HL-60/S4 treated with phorbol 12-myristate 13-acetate at 8.2 ng/mL for 4 days and 3 days (cell line): ENCODE measurements around the gene DNAH8.

Experiments
- in situ Hi-C: fragments of 300-500 bp; cut with MboI; formaldehyde crosslinking; loops from 2 replicates; pipeline ENCODE4 v1.15.0; 2022; ENCODE audit warnings: low sequenced_read_pairs

The DNAH8 gene, protein sequence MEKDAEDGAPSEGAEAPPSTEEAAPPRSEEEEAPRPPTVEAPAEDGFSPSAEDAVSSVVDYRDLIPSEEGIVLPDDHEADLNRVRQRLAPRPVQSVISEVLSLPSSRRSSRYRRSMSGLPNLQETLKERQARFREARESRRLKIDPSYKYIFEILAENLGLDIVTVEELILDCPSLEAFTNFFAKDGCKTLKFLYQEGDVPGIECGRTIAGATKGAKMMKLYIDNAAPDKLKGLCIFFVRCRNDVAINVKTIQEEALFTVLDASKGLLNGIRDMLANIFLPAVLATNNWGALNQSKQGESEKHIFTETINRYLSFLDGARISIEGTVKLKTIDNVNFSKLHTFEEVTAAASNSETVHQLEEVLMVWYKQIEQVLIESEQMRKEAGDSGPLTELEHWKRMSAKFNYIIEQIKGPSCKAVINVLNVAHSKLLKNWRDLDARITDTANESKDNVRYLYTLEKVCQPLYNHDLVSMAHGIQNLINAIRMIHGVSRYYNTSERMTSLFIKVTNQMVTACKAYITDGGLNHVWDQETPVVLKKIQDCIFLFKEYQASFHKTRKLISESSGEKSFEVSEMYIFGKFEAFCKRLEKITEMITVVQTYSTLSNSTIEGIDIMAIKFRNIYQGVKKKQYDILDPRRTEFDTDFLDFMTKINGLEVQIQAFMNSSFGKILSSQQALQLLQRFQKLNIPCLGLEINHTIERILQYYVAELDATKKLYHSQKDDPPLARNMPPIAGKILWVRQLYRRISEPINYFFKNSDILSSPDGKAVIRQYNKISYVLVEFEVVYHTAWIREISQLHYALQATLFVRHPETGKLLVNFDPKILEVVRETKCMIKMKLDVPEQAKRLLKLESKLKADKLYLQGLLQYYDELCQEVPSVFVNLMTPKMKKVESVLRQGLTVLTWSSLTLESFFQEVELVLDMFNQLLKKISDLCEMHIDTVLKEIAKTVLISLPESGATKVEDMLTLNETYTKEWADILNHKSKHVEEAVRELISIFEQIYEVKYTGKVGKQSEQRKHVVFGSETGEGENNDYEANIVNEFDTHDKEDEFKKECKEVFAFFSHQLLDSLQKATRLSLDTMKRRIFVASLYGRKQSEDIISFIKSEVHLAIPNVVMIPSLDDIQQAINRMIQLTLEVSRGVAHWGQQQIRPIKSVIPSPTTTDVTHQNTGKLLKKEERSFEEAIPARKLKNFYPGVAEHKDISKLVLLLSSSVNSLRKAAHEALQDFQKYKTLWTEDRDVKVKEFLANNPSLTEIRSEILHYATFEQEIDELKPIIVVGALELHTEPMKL (N-terminal part only)

DNA sequence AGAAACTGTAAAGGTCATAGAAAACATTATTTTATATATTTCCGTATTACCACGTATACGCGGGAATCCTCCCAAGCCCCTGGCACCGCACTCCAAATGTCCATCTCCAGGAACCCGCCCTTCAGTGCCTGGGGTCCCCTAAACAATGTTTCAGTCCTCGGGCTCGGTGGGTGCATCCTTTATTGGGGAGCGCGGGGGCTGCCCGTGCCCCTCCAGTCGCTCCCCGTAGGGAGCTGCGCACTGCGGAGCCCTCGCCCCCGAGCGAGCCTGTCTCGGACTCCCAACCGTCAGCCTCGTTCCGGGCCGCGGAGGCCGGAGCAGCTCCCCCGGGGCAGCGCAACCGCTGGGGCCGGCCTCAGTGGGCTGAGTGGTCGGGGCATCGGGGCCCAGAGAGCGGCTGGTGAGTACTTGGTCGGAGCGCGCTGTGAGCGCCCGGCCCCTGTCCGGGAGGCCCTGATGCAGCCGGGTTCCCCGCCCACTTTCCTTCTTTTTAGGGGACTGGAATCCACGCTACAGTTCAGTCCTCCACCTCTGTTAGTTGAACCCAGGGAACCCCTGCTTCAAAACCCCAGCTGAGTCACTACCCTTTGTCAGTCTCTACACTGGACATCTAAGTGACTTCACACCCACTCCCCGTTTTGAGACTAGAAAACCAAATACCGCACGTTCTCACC lies at the start of gene DNAH8:
DNAH8 (plus strand) TSS at position 296 of the 674 bp plus-strand sequence. CDS start 7,499 bp downstream, outside the sequence.
- in situ Hi-C loops: no loop called here

DNA sequence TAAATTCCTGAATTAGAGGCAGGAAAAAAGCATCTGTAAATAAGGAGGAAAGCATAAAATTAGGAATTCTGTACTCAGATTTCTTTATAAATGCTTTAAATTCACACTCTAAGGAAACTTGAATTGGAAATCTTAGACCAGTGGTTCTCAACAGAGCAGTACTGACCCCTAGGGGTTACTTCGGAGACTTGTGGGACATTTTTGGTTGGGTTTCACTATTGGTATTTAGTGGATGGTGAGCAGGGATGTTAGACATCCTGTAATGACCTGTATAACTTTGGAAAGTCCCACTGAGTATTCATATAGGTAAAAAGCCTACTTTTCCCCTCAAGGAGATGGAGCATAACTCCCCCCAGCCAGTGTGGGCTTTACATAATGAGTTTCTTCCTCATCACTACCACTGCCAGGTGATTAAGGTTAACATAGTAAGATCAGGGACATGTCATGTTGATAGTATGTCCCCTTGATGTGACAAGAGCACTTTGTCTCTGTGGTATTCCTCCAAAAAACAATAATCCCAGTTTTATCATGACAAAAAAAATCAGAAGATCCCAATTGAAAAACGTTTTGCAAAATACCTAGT lies 43.1 kb upstream of the DNAH8 start:
- in situ Hi-C loops: no loop called here

DNA sequence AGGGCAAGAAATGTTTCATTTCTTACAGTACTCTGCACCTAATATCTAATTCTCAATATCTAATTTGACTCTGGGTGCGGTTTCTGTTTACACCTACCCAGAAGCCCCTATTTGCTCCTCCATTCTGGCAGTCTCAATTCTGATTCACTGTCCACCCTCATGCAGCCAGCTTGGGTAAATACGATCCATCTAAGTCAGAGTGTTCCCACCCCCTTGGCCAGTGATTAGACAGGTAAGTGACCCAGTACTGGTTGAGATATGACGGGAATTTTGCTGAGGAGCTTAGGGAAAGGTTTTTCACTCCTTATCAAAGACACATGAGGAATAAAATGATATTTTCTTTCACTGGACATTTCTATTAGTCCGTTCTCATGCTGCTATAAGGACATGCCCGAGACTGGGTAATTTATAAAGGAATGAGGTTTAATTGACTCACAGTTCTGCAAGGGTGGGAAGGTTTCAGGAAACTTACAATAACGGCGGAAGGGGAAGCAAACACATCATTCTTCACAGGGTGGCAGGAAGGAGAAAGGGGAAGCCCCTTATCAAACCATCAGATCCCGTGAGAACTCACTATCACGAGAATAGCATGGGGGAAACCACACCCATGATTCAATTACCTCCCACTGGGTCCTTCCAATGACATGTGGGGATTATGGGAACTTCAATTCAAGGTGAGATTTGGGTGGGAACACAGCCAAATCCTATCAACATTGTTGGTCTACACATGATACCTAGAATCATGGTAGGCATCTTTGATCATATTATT lies 41.5 kb upstream of the DNAH8 start:
- in situ Hi-C loops: no loop called here

DNA sequence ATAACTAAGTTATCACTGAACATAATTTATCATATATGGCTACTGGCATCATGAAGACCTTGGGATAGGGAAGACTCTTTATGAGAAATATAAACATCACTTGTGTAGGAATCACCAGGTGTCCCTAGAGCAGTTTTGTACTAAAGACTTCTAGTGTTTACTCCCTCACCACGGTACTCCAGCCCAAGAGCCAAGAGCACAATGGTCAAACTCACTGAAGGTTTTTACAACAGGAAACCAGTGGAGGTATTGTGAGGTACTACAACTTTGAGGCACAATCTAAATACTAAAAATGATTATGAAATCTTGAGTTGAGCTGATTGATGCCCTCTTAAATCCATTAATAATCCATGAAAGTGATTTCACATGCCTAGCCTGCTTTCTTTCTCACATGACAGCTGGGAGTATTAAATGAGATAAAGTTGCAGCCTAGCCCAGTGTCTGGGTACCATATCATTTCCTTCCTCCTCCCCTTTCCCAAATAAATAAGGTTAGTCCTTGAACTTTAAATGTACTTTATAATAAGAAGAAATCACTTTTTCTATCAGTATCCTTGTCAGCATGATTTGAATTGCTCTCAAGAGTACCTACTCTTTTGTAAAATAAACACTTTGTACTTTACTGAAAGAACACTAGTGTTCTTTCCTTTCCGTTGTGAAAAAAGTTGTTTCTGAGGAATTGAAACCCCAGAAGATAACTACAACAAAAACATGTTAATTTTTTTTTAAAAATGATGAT lies 38.7 kb upstream of the DNAH8 start:
- in situ Hi-C loops: no loop called here

DNA sequence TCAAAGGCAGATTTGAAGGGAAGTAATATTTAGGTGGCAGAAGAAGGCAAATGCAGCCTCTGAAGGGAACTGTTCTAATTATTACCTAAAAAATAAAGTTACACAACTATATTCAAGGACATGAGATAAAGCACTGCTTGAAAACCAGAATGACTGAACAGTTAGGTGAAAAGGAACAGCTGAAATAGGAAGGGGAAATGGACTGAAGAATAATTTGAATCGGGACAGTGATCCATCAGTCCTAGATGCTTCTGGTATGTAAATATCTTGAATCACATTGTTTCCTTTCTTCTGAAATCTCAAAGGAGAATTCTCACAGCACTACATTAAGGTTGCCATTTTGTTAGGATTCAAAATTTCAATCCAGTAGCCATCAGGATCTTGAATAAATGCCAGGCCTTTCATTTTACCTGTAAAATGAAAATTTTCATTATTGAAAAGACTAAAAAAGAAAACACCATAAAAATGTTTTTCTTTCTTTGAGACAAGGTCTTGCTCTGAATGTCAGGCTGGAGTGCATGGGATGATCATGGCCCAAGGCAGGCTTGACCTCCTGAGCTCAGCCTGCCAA lies 38.1 kb upstream of the DNAH8 start:
- in situ Hi-C loops: no loop called here

DNA sequence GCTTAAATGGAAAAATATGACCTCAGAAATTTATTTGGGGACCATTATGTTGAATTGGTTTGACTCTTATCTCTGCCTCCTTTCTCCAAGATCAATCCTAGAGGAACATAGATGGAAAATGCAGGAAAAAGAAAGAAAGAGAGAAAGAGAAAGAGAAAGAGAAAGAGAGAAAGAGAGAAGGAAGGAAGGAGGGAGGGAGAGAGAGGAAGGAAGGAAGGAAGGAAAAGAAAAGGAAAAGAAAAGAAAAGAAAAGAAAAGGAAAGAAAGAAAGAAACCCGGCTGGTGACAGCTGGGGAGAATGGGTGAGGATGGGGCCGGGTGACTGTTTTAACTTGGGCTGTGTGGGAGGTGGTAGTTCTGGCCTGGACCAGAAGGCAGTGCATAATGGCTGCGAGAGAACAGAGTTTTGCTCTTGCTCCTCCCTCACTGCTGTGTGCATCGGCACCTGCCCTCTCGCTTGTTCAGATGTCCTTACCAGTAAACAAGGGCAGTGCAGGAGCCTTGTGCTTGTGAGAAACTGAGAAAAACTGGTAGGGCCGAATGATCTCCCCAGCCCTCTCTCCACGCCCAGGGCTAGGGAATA lies 36.8 kb upstream of the DNAH8 start:
- in situ Hi-C loops: no loop called here

DNA sequence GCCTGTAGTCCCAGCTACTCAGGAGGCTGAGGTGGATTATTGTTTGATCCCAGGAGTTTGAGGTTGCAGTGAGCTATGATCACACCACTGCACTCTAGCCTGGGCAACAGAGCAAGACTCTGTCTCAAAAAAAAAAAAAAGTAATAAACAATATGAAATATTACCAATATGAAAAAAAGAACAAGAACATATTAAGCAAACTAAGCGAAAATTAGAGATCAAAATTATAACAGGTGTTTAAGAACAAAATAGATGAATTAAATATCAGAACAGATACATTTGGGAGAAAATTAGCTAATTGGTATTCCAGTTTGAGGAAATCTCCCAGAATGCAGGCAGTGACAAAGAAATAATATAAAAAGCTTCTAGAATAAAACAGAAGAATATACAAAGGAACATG lies 35.4 kb upstream of the DNAH8 start:
- in situ Hi-C loops: no loop called here

DNA sequence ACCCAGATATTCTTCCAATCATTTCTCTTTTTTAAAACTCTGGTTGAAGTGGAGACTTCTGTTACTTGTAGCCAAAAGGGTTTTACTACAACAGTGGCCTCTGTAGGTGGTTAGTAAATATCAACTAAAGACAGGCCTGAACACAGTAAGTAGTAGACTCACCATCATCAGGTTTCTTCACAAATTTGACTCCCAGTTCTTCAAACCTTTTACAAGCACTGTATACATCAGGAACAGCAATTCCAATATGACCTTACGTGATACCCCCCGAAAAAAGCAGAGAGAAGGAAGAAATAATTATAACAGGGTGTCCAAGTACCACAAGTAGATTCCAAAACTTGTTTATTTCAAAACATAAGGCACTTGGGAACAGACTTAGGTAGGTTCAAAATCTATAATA lies 33.3 kb upstream of the DNAH8 start:
- in situ Hi-C loops: no loop called here

DNA sequence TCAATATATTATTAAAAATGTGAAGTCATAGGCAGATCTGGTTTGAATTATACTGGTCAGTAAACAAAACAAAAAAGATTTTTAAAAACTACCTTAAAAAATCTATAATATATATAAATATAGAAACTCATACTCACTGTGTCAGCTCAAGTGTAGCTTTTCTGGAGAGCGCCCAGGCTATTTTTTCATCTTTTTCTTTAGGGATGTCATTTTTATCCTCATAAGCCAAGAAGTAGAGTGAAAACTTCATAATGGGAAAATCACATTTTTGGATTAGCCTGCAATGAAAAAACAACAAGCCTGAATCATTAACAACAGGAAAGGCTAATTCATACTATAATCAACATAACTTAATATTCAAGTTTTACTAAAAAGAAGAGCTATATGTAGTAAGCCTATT lies 30.9 kb upstream of the DNAH8 start:
- in situ Hi-C loops: no loop called here

DNA sequence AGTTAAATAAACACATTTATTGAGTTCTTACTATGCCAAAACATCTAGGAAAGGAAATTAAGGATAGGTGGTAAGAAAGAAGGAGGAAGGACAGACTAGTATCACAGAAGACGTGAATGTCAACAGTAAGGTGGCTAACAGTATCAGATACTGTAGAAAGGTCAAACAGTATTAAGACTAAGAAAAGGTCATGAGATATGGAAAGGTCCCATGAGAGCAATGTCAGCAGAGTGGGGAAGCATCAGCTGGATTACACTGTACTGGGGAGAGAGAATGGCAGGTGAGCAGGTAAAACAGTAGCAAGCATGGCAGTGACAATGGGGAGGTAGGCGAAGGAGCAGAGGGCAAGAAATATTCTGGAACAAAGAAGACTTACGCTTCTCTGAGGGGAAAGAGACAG lies 30.2 kb upstream of the DNAH8 start:
- in situ Hi-C loops: no loop called here

DNA sequence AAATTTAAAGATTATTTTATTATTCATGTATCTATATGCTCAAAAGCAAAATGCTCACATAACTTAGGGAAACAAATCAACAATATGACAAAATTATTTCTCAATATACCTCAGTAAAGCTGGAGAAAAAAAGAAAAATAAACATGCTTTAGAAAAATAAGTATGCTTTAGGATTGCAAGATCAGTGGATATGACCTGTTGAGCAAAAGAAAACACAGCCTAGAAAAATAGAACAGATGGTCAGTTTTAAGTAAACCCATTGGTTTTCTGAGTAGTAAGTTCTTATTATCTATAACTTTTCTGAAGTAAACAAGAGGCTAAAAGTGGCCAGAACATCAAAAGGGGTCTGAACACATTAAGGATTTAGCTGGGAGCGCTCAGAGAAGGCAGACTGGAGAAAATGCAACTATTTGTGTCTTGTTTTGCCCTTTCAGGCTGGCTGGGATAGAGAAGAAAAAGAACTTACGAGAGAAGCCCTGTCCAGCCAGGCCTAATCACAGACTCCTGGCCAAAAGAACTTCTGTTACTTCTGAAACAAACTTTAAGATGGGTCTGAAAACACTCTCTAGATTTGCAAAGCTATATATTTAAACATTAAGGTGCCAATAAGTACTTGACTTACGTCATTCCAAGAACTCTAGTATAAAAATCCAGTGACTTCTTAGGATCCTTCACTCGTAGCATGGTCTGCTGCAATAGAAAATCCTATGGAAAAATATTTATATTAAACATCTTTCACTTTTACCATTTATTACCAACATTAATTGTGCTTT lies 28.7 kb upstream of the DNAH8 start:
- in situ Hi-C loops: no loop called here

DNA sequence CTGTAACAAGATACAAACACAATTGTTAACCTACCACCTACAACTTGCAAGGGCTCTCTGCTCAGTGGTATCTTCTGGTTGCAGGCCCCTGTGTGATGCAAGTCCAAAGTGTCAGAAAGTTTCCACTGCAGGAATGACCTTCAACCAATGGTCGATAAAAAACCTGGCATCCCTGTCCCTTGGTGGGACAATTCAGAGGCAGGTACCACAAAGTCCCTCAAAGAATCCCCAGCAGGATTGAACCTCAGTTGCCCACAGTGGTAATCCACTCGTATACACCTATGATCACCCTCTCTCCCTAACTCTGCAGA lies 28.1 kb upstream of the DNAH8 start:
- in situ Hi-C loops: no loop called here

DNA sequence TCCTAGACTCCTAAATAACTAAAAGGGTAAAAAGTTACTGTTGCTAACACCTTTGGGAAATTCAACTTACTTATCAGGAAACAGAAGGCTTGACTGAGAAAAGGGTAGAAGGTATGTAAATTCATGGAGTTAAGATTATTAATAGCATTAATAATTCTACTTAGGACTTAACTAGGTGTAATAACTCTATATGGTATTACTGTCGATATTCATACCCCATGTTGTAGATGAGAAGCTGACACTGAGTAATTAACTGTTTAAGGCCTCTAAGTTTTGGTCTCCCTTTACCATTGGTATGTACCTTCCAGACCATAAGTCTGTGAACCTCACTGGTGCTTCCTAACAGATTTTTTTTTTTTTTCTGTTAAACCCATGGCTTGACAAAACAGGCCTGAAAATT lies 27.6 kb upstream of the DNAH8 start:
- in situ Hi-C loops: no loop called here

DNA sequence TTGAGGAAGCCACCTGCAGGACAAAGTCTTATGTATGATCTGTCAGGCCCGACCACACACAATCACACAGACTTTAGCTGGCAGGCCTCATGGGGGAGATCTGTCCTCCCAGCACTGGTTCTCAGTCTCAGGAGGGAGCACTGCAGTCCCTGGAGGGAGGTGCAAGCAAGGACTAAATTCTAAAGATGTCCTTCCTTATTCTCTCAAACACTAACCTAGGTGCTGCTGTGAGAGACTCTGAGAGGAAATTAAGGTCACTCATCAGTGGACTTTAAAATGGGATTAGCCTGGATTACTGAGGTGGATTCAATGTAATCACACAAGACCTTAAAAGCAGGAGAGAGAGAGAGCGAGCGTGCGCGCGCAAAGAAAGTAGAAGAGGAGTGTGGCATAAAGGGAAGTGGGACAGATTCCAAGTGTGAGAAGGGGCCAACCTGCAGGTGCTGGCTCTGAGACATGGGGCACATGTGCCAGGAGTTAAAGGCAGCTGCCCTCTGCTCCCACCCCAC lies 26.5 kb upstream of the DNAH8 start:
- in situ Hi-C loops: no loop called here

DNA sequence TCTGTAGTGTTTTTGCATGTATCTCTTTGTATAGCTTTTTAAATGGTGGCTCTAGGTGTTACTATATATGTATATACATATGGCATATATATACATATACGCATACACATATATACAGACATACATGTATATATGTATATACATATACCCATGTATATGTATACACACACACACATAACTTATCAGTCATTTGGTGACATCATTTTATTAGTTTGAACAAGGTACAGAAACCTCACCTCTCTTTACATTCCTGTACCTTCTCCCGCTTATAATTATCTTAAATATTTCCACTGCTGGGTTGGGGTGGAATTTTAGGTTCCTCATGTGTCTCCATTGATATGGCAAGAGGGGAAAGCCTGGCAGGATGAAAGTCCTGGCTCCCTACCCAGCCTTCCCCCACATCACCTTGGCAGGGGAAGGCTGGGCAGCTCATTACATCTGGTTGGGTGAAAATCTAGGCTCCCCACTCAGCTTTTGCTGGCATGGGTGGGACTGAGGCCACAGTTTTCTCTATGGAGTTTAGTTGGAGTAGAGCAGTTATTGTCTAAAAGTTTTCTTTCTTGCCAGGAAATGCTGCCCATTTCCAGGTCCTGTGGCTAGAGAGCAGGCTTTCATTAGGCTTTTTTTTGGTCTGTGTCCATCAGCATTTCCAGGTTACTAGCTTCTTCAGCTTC lies 19.7 kb upstream of the DNAH8 start:
- in situ Hi-C loops: no loop called here

DNA sequence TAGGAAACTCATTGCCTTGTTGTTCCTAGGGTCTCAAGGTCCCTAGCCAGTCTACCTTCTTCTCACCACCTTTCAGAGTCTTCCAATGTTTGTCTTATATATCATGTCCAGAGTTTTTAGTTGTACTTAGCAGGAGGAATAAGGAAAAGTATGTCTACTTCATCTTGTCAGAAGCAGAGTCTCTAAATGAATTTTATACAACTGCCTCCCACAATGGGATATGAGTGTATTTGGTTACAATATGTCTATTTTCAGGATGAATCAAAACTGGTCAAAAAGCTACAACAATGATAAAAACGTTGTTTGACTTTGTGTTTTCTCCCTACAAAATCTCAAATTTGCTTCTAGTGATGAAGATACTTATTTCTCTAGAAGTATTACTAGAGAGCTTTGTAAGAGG lies 19.2 kb upstream of the DNAH8 start:
- in situ Hi-C loops: no loop called here

DNA sequence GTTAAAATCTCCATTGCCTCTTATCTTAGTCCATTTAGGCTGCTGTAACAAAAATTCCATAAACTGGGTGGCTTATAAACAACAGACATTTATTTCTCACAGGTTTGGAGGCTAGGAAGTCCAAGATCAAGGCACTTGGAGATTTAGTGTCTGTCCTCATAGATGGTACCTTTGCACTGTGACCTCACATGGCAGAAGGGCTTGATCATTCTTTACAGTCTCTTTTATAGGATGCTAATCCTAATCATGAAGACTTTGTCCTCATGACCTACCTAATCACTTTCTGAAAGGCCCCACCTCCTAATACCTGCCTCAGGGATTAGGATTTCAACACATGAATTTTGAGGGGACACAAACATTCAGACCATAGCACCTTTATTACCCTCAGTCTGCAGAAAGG lies 18.8 kb upstream of the DNAH8 start:
- in situ Hi-C loops: no loop called here
